Measurements from ENCODE around the gene AAK1. TPM values are rescaled to one million over a fixed set of nuclear protein-coding genes. Genes with fewer than 3 reads are reported as not detected.

The AAK1 gene
- 100 to 1,000 TPM in 1 of 9 donors, 10 to 100 TPM in 8; 44.1 to 106 (median 79.6) TPM for total RNA-seq
- 10 to 100 TPM; 26.2 to 39.8 (median 37.4) TPM for polyA plus RNA-seq
- long read RNA-seq, donor 1, partial matches to known transcripts = 0 of 1 reads
- long read RNA-seq, donor 1, other reads (novel, unspliced or antisense) = 0 of 1 reads
- long read RNA-seq, donor 2, partial matches to known transcripts = 0 of 6 reads
- long read RNA-seq, donor 2, other reads (novel, unspliced or antisense) = 0 of 6 reads
- long read RNA-seq, donor 3, full-length matches to known transcripts = 3 of 3 reads
- long read RNA-seq, donor 3, partial matches to known transcripts = 0 of 3 reads
- long read RNA-seq, donor 3, other reads (novel, unspliced or antisense) = 0 of 3 reads
- long read RNA-seq, donor 4, transcript AAK1-208 (2 exons, 453 nt) = major isoform, 7 of 12 reads
- long read RNA-seq, donor 4, partial matches to known transcripts = 0 of 12 reads
- long read RNA-seq, donor 4, other reads (novel, unspliced or antisense) = 5 of 12 reads
- long read RNA-seq, donor 5, transcript AAK1-208 (2 exons, 453 nt) = major isoform, 18 of 24 reads
- long read RNA-seq, donor 5, partial matches to known transcripts = 0 of 24 reads
- long read RNA-seq, donor 5, other reads (novel, unspliced or antisense) = 6 of 24 reads
- long read RNA-seq, donor 6, transcript AAK1-208 (2 exons, 453 nt) = major isoform, 5 of 13 reads
- long read RNA-seq, donor 6, partial matches to known transcripts = 0 of 13 reads
- long read RNA-seq, donor 6, other reads (novel, unspliced or antisense) = 7 of 13 reads
- long read RNA-seq, donor 7, partial matches to known transcripts = 0 of 2 reads
- long read RNA-seq, donor 7, other reads (novel, unspliced or antisense) = 0 of 2 reads
- long read RNA-seq, donor 8, partial matches to known transcripts = 0 of 6 reads
- long read RNA-seq, donor 8, other reads (novel, unspliced or antisense) = 0 of 6 reads
- long read RNA-seq, donor 9, partial matches to known transcripts = 216 of 220 reads
- long read RNA-seq, donor 9, other reads (novel, unspliced or antisense) = 0 of 220 reads
- long read RNA-seq, donor 10, partial matches to known transcripts = 0 of 1 reads
- long read RNA-seq, donor 10, other reads (novel, unspliced or antisense) = 0 of 1 reads

GRCh38 chr2:69643602-69644505 is at the start of gene AAK1:
AAK1 (minus strand) TSS chr2:69643739; CDS start chr2:69643040, 699 bp downstream.
- intact Hi-C loops (cut with DNase I) = loop anchor here (10.0 kb wide), 3 partner anchors 69 to 79 kb away; no protein-coding TSS in a partner anchor
- 0 to 1% (median 0%) methylated on average over 26 to 81 of the region's 81 CpGs for WGBS, 4 donors

DNA sequence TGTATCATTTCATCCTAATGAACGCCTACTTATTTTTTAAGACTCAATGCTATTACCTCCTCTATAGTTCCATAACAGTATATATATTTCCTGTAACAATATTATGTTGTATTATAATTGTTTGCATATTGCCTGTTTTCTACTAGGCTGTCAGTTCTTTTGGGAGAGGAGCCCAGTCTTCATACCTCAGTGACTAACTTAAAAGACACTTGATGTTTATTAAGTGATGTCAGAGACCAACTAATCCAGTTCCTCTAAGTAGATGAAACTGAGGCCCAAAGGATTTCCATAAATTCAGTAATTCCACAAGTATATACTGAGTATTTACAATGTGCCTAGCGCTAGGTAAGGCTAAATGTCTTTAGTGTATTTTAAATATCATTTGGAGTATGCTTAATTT is 48.9 kb upstream of the AAK1 start:
- H3K4me1 ChIP-seq (replicated peaks in 1 of 2) = peaks cover 0 to 6% of the 10 kb centered on the region in 2 donors
- H3K27ac ChIP-seq = no peak overlapping the region
- H3K27me3 ChIP-seq = no peaks in the 10 kb centered on the region
- no peaks in the 10 kb centered on the region for H3K9me3 ChIP-seq (replicated peaks in 1 of 3)
- WGBS, 4 donors = 97 to 99% (median 97%) methylated on average over 2 of the region's 2 CpGs
- intact Hi-C loops (cut with DNase I) = no loop called here
- TF ChIP-seq, protein P1, sequence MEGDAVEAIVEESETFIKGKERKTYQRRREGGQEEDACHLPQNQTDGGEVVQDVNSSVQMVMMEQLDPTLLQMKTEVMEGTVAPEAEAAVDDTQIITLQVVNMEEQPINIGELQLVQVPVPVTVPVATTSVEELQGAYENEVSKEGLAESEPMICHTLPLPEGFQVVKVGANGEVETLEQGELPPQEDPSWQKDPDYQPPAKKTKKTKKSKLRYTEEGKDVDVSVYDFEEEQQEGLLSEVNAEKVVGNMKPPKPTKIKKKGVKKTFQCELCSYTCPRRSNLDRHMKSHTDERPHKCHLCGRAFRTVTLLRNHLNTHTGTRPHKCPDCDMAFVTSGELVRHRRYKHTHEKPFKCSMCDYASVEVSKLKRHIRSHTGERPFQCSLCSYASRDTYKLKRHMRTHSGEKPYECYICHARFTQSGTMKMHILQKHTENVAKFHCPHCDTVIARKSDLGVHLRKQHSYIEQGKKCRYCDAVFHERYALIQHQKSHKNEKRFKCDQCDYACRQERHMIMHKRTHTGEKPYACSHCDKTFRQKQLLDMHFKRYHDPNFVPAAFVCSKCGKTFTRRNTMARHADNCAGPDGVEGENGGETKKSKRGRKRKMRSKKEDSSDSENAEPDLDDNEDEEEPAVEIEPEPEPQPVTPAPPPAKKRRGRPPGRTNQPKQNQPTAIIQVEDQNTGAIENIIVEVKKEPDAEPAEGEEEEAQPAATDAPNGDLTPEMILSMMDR (IDR thresholded peaks at IDR 0.05) = no peak
- no peak for TF ChIP-seq POLR2A (IDR thresholded peaks at IDR 0.05)
- no peak overlapping the region for H3K4me3 ChIP-seq
- no peaks in the 10 kb centered on the region for H3K36me3 ChIP-seq (replicated peaks in 1 of 2)
- DNase-seq = no peak

More at GRCh38 chr2:69643602-69644505, at the start of gene AAK1:
- peak within 1 kb of the TSS; percentile 83 to 98 (median 95) for H3K27ac ChIP-seq
- TF ChIP-seq POLR2A (IDR thresholded peaks at IDR 0.05) = peak; percentile 72 to 88
- TF ChIP-seq, protein P1 (IDR thresholded peaks at IDR 0.05) = peak in 1 of 6 experiments; percentile 3
- H3K4me1 ChIP-seq (replicated peaks in 1 of 2) = peaks cover 12 to 46% of the 10 kb centered on the region in 2 donors
- H3K36me3 ChIP-seq (replicated peaks in 1 of 2) = no peaks in the 10 kb centered on the region
- H3K9me3 ChIP-seq (replicated peaks in 1 of 3) = no peaks in the 10 kb centered on the region
- no peaks in the 10 kb centered on the region for H3K27me3 ChIP-seq
- peak within 1 kb of the TSS; percentile 71 to 90 (median 86) for H3K4me3 ChIP-seq
- peak; percentile 86 to 92 (median 90) for DNase-seq

GRCh38 chr2:69689969-69690368 is 46.4 kb upstream of the AAK1 start:
- Histone ChIP-seq H3K36me3 (replicated peaks in 1 of 2) (no peaks in the 10 kb centered on the region), H3K27ac (no peak overlapping the region), H3K27me3 (no peaks in the 10 kb centered on the region), H3K4me3 (no peak overlapping the region), H3K4me1 (replicated peaks in 1 of 2) (peaks cover 0 to 4% of the 10 kb centered on the region in 2 donors), H3K9me3 (replicated peaks in 1 of 3) (no peaks in the 10 kb centered on the region)
- 93 to 97% (median 95%) methylated on average over 2 of the region's 2 CpGs for WGBS, 4 donors
- intact Hi-C loops (cut with DNase I) = no loop called here
- no peak for TF ChIP-seq POLR2A (IDR thresholded peaks at IDR 0.05)
- TF ChIP-seq, protein P1 (IDR thresholded peaks at IDR 0.05) = no peak
- no peak for DNase-seq

Measured in adrenal gland (tissue), 19 donors.